K562 (cell line): Measurements from ENCODE around the gene TJP3. TPM values are rescaled to one million over a fixed set of nuclear protein-coding genes. Genes with fewer than 3 reads are reported as not detected.
A peak's percentile ranks its signal among the peaks of the same experiment; 100 is the strongest.

Experiments used
- ADNP ChIP-seq: fragments of 200-800 bp; sonication (Bioruptor generic); IDR thresholded peaks from 2 replicates; pipeline ENCODE4 v1.6.1; 2016; ENCODE audit warnings: missing genetic modification characterization, missing compliant biosample characterization
- CTCF ChIP-seq, 3 experiments: IDR thresholded peaks in 2 of 3; conservative IDR thresholded peaks in 1 of 3; 2 replicates each; pipeline ENCODE4 v1.5.1; 2011 to 2012; ENCODE audit warnings: low read length in 3 of 3, mild to moderate bottlenecking in 3 of 3, control low read depth in 2 of 3, improper control_type of control experiment in 1 of 3, inconsistent platforms in 1 of 3, low read depth in 1 of 3, mixed read lengths in 1 of 3, moderate library complexity in 1 of 3; ENCODE audit not compliant: insufficient read depth in 2 of 3
- FOXK2 ChIP-seq, 2 experiments: fragments of 450-650 bp; IDR thresholded peaks in 1 of 2; conservative IDR thresholded peaks in 1 of 2; 2 replicates each; pipeline ENCODE4 v1.6.1; 2016; ENCODE audit warnings: low read depth in 2 of 2, mild to moderate bottlenecking in 1 of 2
- LEF1 ChIP-seq: fragments of 450-650 bp; IDR thresholded peaks from 2 replicates; pipeline ENCODE4 v1.6.1; 2016; ENCODE audit warnings: mild to moderate bottlenecking
- PCBP1 ChIP-seq: fragments of 200-400 bp; formaldehyde crosslinking; IDR thresholded peaks from 2 replicates; pipeline ENCODE4 v1.6.1; 2018; ENCODE audit warnings: mild to moderate bottlenecking, low read depth, low read length; ENCODE audit not compliant: poor library complexity, severe bottlenecking
- PHF21A ChIP-seq: fragments of 450-650 bp; IDR thresholded peaks from 2 replicates; pipeline ENCODE4 v1.6.1; 2017; ENCODE audit warnings: low read depth, borderline replicate concordance
- PML ChIP-seq: IDR thresholded peaks from 2 replicates; pipeline ENCODE4 v1.6.1; 2012; ENCODE audit warnings: low read length, inconsistent platforms
- RB1 ChIP-seq: fragments of 450-650 bp; IDR thresholded peaks from 2 replicates; pipeline ENCODE4 v1.6.1; 2017; ENCODE audit warnings: low read depth, mild to moderate bottlenecking
- ZNF431 ChIP-seq: sonication (generic); formaldehyde crosslinking; IDR thresholded peaks from 2 replicates; pipeline ENCODE4 v1.8.0; 2022; ENCODE audit warnings: mild to moderate bottlenecking, missing genetic modification reagents
- polyA plus RNA-seq, 8 experiments: library from polyadenylated mRNA; depleted of rRNA in 4 of 8; stranded (reverse) in 5 of 8; unstranded in 3 of 8; fragments of >200 nt; fragmentation: Nextera tagmentation in 2 of 8; fragmentation: Illumina TruSeq in 1 of 8; extraction: Ambion mirVana in 2 of 8; extraction: Trizol in 1 of 8; gene quantifications; 2 replicates each; pipeline versions ENCODE4 v1.2.1 to v1.2.3, GENCODE V29; 2011 to 2014; ENCODE audit warnings: inconsistent platforms in 1 of 8, missing spikeins in 1 of 8
- total RNA-seq, 7 experiments: library from RNA; depleted of rRNA in 6 of 7; stranded (reverse); fragments of >200 nt in 6 of 7; fragmentation: Illumina TruSeq in 2 of 7; extraction: Trizol in 2 of 7; gene quantifications; 2 replicates each; pipeline versions ENCODE4 v1.2.1 to v1.2.3, GENCODE V29; 2011 to 2021; ENCODE audit warnings: low replicate concordance in 1 of 7
- TF ChIP-seq, protein P1 (sequence below): IDR thresholded peaks from 3 replicates; pipeline ENCODE4 v1.6.1; 2011; ENCODE audit warnings: borderline replicate concordance, mild to moderate bottlenecking, moderate library complexity; ENCODE audit not compliant: insufficient read length; ENCODE audit errors: extremely low read depth
- TF ChIP-seq, protein P2 (sequence below): sonication (generic); formaldehyde crosslinking; IDR thresholded peaks from 2 replicates; pipeline ENCODE4 v1.8.1; 2023; ENCODE audit warnings: mild to moderate bottlenecking, missing genetic modification reagents
- TF ChIP-seq, protein P3 (sequence below): fragments of 450-650 bp; IDR thresholded peaks from 2 replicates; pipeline ENCODE4 v1.6.1; 2017; ENCODE audit warnings: antibody characterized with exemption, mild to moderate bottlenecking

Gene TJP3
- total and polyA plus RNA-seq, 9 of the 15 experiments (the other 6 are each of a cell fraction or from before 2014, with no cell fraction given): 0.11 to 2.4 (median 0.57) TPM; not detected in 1

DNA sequence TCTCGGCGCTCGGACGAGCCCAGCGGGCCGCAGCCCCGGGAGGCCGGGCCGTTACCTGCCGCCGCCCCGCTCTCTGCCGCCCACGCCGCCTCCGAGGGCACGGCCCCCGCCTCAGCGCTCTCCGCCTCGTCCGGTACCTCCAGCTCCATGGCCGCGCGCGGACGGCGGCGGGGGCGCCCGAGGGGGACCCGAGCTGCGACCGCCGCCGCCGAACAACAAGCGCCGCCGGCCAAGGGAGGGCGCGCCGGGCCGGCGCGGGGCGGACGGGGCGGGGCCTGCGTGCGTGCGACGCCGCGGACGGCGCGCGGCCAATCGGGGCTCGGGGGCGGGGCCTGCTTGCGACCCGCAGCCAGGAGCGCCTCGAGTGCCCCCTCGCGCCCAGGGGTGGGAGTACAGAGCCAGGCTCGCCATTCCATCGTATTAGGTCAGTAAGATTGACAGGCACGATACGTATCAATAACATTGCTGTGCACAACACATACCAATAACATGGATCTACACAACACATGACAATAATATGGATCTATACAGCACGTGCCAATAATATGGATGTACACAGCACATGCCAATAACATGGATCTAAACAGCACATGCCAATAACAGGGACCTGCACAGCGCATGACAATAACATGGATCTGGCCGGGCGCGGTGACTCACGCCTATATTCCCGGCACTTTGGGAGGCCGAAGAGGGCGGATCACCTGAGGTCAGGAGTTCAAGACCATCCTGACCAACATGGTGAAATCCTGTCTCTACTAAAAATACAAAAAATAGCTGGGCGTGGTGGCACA is 7.7 kb upstream of the TJP3 start, which contains the start of gene PIP5K1C (continued):
- TF ChIP-seq, protein P1, sequence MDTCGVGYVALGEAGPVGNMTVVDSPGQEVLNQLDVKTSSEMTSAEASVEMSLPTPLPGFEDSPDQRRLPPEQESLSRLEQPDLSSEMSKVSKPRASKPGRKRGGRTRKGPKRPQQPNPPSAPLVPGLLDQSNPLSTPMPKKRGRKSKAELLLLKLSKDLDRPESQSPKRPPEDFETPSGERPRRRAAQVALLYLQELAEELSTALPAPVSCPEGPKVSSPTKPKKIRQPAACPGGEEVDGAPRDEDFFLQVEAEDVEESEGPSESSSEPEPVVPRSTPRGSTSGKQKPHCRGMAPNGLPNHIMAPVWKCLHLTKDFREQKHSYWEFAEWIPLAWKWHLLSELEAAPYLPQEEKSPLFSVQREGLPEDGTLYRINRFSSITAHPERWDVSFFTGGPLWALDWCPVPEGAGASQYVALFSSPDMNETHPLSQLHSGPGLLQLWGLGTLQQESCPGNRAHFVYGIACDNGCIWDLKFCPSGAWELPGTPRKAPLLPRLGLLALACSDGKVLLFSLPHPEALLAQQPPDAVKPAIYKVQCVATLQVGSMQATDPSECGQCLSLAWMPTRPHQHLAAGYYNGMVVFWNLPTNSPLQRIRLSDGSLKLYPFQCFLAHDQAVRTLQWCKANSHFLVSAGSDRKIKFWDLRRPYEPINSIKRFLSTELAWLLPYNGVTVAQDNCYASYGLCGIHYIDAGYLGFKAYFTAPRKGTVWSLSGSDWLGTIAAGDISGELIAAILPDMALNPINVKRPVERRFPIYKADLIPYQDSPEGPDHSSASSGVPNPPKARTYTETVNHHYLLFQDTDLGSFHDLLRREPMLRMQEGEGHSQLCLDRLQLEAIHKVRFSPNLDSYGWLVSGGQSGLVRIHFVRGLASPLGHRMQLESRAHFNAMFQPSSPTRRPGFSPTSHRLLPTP: peak; percentile 32
- TF ChIP-seq PML: no peak
- TF ChIP-seq ZNF431 (CRISPR knock-in tag): no peak
- TF ChIP-seq, protein P2, sequence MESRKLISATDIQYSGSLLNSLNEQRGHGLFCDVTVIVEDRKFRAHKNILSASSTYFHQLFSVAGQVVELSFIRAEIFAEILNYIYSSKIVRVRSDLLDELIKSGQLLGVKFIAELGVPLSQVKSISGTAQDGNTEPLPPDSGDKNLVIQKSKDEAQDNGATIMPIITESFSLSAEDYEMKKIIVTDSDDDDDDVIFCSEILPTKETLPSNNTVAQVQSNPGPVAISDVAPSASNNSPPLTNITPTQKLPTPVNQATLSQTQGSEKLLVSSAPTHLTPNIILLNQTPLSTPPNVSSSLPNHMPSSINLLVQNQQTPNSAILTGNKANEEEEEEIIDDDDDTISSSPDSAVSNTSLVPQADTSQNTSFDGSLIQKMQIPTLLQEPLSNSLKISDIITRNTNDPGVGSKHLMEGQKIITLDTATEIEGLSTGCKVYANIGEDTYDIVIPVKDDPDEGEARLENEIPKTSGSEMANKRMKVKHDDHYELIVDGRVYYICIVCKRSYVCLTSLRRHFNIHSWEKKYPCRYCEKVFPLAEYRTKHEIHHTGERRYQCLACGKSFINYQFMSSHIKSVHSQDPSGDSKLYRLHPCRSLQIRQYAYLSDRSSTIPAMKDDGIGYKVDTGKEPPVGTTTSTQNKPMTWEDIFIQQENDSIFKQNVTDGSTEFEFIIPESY (CRISPR knock-in tag): peak; percentile 44; the same call in 1 of the 2 replicates
- no peak for TF ChIP-seq PCBP1
- TF ChIP-seq LEF1: peak; percentile 49; the same call in 1 of the 2 replicates
- peak; percentile 61 to 66; a peak in 3 of 4 replicates for TF ChIP-seq FOXK2 (conservative IDR thresholded peaks at IDR 0.05 in 1 of 2, IDR thresholded peaks at IDR 0.05 in 1 of 2; ENCODE audit: low read depth in 2 of 2)
- TF ChIP-seq CTCF (IDR thresholded peaks at IDR 0.05 in 2 of 3, conservative IDR thresholded peaks at IDR 0.05 in 1 of 3; ENCODE audit: insufficient read depth in 2 of 3, low read depth in 1 of 3, low read length in 3 of 3): peak; percentile 84 to 90 (median 89)
- TF ChIP-seq PHF21A: no peak
- TF ChIP-seq, protein P3, sequence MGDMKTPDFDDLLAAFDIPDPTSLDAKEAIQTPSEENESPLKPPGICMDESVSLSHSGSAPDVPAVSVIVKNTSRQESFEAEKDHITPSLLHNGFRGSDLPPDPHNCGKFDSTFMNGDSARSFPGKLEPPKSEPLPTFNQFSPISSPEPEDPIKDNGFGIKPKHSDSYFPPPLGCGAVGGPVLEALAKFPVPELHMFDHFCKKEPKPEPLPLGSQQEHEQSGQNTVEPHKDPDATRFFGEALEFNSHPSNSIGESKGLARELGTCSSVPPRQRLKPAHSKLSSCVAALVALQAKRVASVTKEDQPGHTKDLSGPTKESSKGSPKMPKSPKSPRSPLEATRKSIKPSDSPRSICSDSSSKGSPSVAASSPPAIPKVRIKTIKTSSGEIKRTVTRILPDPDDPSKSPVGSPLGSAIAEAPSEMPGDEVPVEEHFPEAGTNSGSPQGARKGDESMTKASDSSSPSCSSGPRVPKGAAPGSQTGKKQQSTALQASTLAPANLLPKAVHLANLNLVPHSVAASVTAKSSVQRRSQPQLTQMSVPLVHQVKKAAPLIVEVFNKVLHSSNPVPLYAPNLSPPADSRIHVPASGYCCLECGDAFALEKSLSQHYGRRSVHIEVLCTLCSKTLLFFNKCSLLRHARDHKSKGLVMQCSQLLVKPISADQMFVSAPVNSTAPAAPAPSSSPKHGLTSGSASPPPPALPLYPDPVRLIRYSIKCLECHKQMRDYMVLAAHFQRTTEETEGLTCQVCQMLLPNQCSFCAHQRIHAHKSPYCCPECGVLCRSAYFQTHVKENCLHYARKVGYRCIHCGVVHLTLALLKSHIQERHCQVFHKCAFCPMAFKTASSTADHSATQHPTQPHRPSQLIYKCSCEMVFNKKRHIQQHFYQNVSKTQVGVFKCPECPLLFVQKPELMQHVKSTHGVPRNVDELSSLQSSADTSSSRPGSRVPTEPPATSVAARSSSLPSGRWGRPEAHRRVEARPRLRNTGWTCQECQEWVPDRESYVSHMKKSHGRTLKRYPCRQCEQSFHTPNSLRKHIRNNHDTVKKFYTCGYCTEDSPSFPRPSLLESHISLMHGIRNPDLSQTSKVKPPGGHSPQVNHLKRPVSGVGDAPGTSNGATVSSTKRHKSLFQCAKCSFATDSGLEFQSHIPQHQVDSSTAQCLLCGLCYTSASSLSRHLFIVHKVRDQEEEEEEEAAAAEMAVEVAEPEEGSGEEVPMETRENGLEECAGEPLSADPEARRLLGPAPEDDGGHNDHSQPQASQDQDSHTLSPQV: no peak
- peak; percentile 76 for TF ChIP-seq ADNP (tag)
- peak; percentile 89 for TF ChIP-seq RB1
